MM.1S (cell line): ENCODE results near the gene ZBTB34.

Source experiments
- DNase-seq: peaks from one replicate; pipeline ENCODE4 v3.0.0-alpha.2; 2015
- H2AFZ ChIP-seq: fragments of 300-600 bp; sonication (generic); 2 replicates; pipeline ENCODE4 v1.6.0; 2016; ENCODE audit warnings: antibody characterized with exemption, low read length
- H3F3A ChIP-seq: fragments of 300-600 bp; sonication (generic); 2 replicates; pipeline ENCODE4 v1.6.1; 2016; ENCODE audit warnings: mild to moderate bottlenecking, antibody characterized with exemption, low read length, moderate library complexity, mixed read lengths; ENCODE audit not compliant: insufficient read depth
- H3K27ac ChIP-seq: fragments of 300-600 bp; sonication (generic); 2 replicates; pipeline ENCODE4 v1.5.1; 2016; ENCODE audit warnings: mild to moderate bottlenecking, low read length
- H3K27me3 ChIP-seq: fragments of 300-600 bp; sonication (generic); replicated peaks from 2 replicates; pipeline ENCODE4 v1.6.0; 2016; ENCODE audit warnings: low read length; ENCODE audit not compliant: insufficient read depth
- H3K36me3 ChIP-seq: fragments of 300-600 bp; sonication (generic); replicated peaks from 2 replicates; pipeline ENCODE4 v1.6.1; 2016; ENCODE audit warnings: mild to moderate bottlenecking, low read length, mixed read lengths; ENCODE audit not compliant: insufficient read depth
- H3K4me1 ChIP-seq: fragments of 300-600 bp; sonication (generic); 2 replicates; pipeline ENCODE4 v1.6.1; 2016; ENCODE audit warnings: low read length, mixed read lengths
- H3K4me2 ChIP-seq: fragments of 300-600 bp; sonication (generic); 2 replicates; pipeline ENCODE4 v1.6.0; 2016; ENCODE audit warnings: low read depth, low read length
- H3K4me3 ChIP-seq: fragments of 300-600 bp; sonication (generic); 2 replicates; pipeline ENCODE4 v1.5.1; 2016; ENCODE audit warnings: low read length, mixed read lengths
- H3K79me2 ChIP-seq: fragments of 300-600 bp; sonication (generic); 2 replicates; pipeline ENCODE4 v1.6.1; 2016; ENCODE audit warnings: mixed run types, low read length, mixed read lengths
- H3K9ac ChIP-seq: fragments of 300-600 bp; sonication (generic); 2 replicates; pipeline ENCODE4 v1.6.1; 2016; ENCODE audit warnings: low read length, mixed read lengths
- H3K9me2 ChIP-seq: fragments of 300-600 bp; sonication (generic); replicated peaks from 2 replicates; pipeline ENCODE4 v1.6.1; 2016; ENCODE audit warnings: mild to moderate bottlenecking, low read length, mixed read lengths; ENCODE audit not compliant: insufficient read depth
- H3K9me3 ChIP-seq: fragments of 300-600 bp; sonication (generic); replicated peaks from 2 replicates; pipeline ENCODE4 v1.6.1; 2016; ENCODE audit warnings: mild to moderate bottlenecking, low read length, mixed read lengths; ENCODE audit not compliant: insufficient read depth
- H4K20me1 ChIP-seq: fragments of 300-600 bp; sonication (generic); 2 replicates; pipeline ENCODE4 v1.6.1; 2016; ENCODE audit warnings: mild to moderate bottlenecking, low read length, moderate library complexity, mixed read lengths; ENCODE audit not compliant: insufficient read depth
- CTCF ChIP-seq: fragments of 300-600 bp; sonication (generic); IDR thresholded peaks from 2 replicates; pipeline ENCODE4 v1.5.1; 2016; ENCODE audit warnings: antibody characterized with exemption, low read length, mixed read lengths
- EZH2 ChIP-seq: fragments of 300-600 bp; sonication (generic); optimal IDR thresholded peaks from 2 replicates; pipeline ENCODE3; 2017; ENCODE audit warnings: low read depth, mild to moderate bottlenecking, antibody characterized with exemption, low read length, mixed read lengths
- EZH2phosphoT487 ChIP-seq: fragments of 300-600 bp; sonication (generic); IDR thresholded peaks from 2 replicates; pipeline ENCODE4 v1.6.1; 2018; ENCODE audit warnings: antibody characterized with exemption, low read length

The ZBTB34 gene

DNA sequence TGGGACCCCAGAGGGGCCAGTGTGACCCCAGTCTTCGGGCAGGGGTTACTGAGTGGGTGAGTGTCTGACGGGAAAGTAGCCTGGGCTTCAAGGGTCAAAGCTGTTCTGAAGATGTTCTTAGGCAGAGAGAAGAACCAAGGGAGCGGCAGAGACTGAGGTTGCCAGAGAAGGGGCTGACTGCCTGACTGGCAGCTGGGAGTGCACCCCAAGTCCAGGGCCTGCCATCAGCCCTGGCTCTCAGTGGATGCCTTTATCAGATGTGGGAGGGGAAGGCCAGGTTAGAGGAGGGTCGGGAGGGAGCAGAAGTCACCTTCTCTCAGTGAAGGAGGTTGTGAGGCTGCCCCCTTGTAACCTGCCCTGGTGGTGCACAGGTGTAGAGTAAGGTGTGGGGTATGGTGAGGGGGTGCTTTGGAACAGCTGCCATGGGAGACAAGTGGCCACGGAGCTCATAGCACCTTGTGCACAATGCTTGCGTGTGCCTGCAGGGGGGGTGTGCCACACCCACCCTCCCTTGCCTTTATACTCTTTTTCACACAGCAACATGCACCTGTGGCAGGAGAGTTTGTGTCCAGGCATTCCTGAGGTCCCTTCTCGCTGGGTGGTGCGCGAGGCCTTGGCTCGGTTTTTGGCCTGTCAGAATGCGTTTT, 73.0 kb downstream of the ZBTB34 start:
- Histone ChIP-seq H3K4me1 (no peaks in the 10 kb centered on the region), H3K27me3 (no peaks in the 10 kb centered on the region), H2AFZ (no peak overlapping the region), H3K36me3 (no peaks in the 10 kb centered on the region), H3K9me2 (no peaks in the 10 kb centered on the region), H3K79me2 (peaks cover 16% of the 10 kb centered on the region; the same call in 1 of the 2 replicates), H3F3A (no peaks in the 10 kb centered on the region), H3K4me2 (no peak overlapping the region), H3K27ac (no peak overlapping the region), H3K4me3 (no peak overlapping the region), H4K20me1 (no peaks in the 10 kb centered on the region), H3K9ac (no peak overlapping the region), H3K9me3 (no peaks in the 10 kb centered on the region)
- no peak for DNase-seq
- TF ChIP-seq EZH2phosphoT487, result no peak
- TF ChIP-seq EZH2, result no peak
- no peak for TF ChIP-seq CTCF

GRCh38 chr9:126934441-126934840, 74.0 kb downstream of the ZBTB34 start:
- no peak overlapping the region for H3K4me3 ChIP-seq
- no peak overlapping the region for H3K9ac ChIP-seq
- H3K27ac ChIP-seq, result no peak overlapping the region
- H3K27me3 ChIP-seq, result no peaks in the 10 kb centered on the region
- no peaks in the 10 kb centered on the region for H3K9me3 ChIP-seq
- no peaks in the 10 kb centered on the region for H3K4me1 ChIP-seq
- H3K9me2 ChIP-seq, result no peaks in the 10 kb centered on the region
- DNase-seq, result no peak
- H3F3A ChIP-seq, result no peaks in the 10 kb centered on the region
- no peak overlapping the region for H3K4me2 ChIP-seq
- no peaks in the 10 kb centered on the region for H4K20me1 ChIP-seq
- H3K36me3 ChIP-seq, result no peaks in the 10 kb centered on the region
- TF ChIP-seq EZH2phosphoT487, result no peak
- TF ChIP-seq EZH2, result no peak
- TF ChIP-seq CTCF, result no peak
- peaks cover 11% of the 10 kb centered on the region; the same call in 1 of the 2 replicates for H3K79me2 ChIP-seq
- no peak overlapping the region for H2AFZ ChIP-seq
